ENCODE measurements around the gene RUFY3. TPM values are rescaled to one million over a fixed set of nuclear protein-coding genes. Genes with fewer than 3 reads are reported as not detected.

The RUFY3 gene
- total RNA-seq, 1 experiment from 2014 or later, result 48.0 TPM

GRCh38 chr4:70688795-70689231, 33.0 kb upstream of the RUFY3 start:
- Histone ChIP-seq H3K23ac (ENCODE audit: insufficient read length, low read depth, low read length) (no peak overlapping the region), H3K9me3 (ENCODE audit: control insufficient read depth, low read depth, low read length) (no peaks in the 10 kb centered on the region), H4K8ac (replicated peaks; ENCODE audit: insufficient read length, low read depth, low read length) (peak overlapping the region; percentile 25), H3K56ac (ENCODE audit: insufficient read length, low read depth, low read length) (peak overlapping the region; percentile 30), H3K27me3 (ENCODE audit: insufficient read depth, low read length) (no peaks in the 10 kb centered on the region), H3K79me2 (ENCODE audit: insufficient read depth, low read length) (peaks cover 14% of the 10 kb centered on the region), H2AK5ac (ENCODE audit: insufficient read length, low read length) (no peak overlapping the region), H2AFZ (ENCODE audit: low read length) (no peak overlapping the region), H3K79me1 (ENCODE audit: insufficient read depth, low read depth, low read length, poor library complexity, severe bottlenecking) (no peaks in the 10 kb centered on the region), H3K27ac (ENCODE audit: insufficient read length, low read depth, low read length) (peak overlapping the region; percentile 63), H3K14ac (ENCODE audit: insufficient read depth, low read length) (peak overlapping the region; percentile 75), H3K4ac (ENCODE audit: low read depth, low read length) (no peak overlapping the region; the same call in 1 of the 2 replicates), H3T11ph (ENCODE audit: low read length) (no peak overlapping the region), H3K23me2 (ENCODE audit: insufficient read length, low read depth, low read length, poor library complexity, severe bottlenecking) (peaks cover 15% of the 10 kb centered on the region), H2BK5ac (ENCODE audit: insufficient read length, low read length) (peak overlapping the region; percentile 10), H4K20me1 (ENCODE audit: control insufficient read depth, insufficient read depth, insufficient read length) (no peaks in the 10 kb centered on the region), H2BK120ac (ENCODE audit: low read depth, low read length, poor library complexity, severe bottlenecking) (no peak overlapping the region), H2BK15ac (ENCODE audit: low read depth, low read length) (no peak overlapping the region), H4K91ac (ENCODE audit: insufficient read length, low read depth, low read length) (no peak overlapping the region), H3K18ac (ENCODE audit: insufficient read length, low read depth, low read length) (peak overlapping the region; percentile 84), H3K4me2 (ENCODE audit: insufficient read depth, insufficient read length, low read length) (peak overlapping the region; percentile 97), H2BK20ac (ENCODE audit: low read depth, low read length, poor library complexity, severe bottlenecking) (no peak overlapping the region), H2BK12ac (ENCODE audit: insufficient read length, low read depth, low read length) (no peak overlapping the region), H4K5ac (ENCODE audit: insufficient read length, low read depth, low read length) (peak overlapping the region; percentile 80), H3K9ac (ENCODE audit: extremely low read depth, insufficient read length, low read length) (peak overlapping the region; percentile 95), H3K4me1 (ENCODE audit: insufficient read depth, low read length) (peaks cover 5% of the 10 kb centered on the region)
- TF ChIP-seq, protein P1, sequence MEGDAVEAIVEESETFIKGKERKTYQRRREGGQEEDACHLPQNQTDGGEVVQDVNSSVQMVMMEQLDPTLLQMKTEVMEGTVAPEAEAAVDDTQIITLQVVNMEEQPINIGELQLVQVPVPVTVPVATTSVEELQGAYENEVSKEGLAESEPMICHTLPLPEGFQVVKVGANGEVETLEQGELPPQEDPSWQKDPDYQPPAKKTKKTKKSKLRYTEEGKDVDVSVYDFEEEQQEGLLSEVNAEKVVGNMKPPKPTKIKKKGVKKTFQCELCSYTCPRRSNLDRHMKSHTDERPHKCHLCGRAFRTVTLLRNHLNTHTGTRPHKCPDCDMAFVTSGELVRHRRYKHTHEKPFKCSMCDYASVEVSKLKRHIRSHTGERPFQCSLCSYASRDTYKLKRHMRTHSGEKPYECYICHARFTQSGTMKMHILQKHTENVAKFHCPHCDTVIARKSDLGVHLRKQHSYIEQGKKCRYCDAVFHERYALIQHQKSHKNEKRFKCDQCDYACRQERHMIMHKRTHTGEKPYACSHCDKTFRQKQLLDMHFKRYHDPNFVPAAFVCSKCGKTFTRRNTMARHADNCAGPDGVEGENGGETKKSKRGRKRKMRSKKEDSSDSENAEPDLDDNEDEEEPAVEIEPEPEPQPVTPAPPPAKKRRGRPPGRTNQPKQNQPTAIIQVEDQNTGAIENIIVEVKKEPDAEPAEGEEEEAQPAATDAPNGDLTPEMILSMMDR (conservative IDR thresholded peaks at IDR 0.05), result no peak
- no CpG with 5 or more reads among the region's 19 CpGs for WGBS (ENCODE audit: extremely low coverage, insufficient read length, low lambda C conversion rate)
- Mint-ChIP-seq H3K36me3 (ENCODE audit: insufficient read depth in 1 of 3, low read depth in 3 of 3) (peaks cover 8 to 31% (median 26%) of the 10 kb centered on the region in 3 experiments; a peak in 6 of 7 replicates), H3K27ac (peak overlapping the region; percentile 98 to 100 (median 99)), H3K27me3 (ENCODE audit: low read depth) (peaks cover 2% of the 10 kb centered on the region; the same call in 1 of the 2 replicates), H3K4me3 (peak overlapping the region; percentile 96 to 100), H3K9me3 (no peaks in the 10 kb centered on the region; a peak in 1 of 5 replicates), H3K4me1 (peaks cover 21 to 28% of the 10 kb centered on the region in 2 experiments)
- no peak for DNase-seq

All from H9 (cell line).